Measurements from ENCODE around the gene CADM1. TPM values are rescaled to one million over a fixed set of nuclear protein-coding genes. Genes with fewer than 3 reads are reported as not detected.

Gene CADM1
- total and polyA plus RNA-seq, 2 experiments from 2014 or later = 16.5 to 18.0 TPM

DNA sequence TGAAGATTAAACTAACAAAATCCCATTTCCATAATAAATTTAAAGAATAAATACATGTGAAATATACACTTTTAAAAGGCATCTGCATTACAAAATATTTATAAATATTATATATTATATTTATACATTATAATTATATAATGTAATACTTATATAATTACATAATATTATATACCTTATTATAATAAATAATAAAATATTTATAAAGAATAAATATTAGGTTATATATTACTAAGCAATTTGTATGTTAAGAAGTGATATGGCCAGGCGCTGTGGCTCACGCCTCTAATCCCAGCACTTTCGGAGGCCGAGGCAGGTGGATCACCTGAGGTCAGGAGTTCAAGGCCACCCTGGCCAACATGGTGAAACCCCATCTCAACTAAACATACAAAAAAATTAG, 97.8 kb downstream of the CADM1 start:
- Histone ChIP-seq H3K4me3 (no peak overlapping the region), H3K4me2 (no peak overlapping the region), H3F3A (replicated peaks; ENCODE audit: low read depth) (no peaks in the 10 kb centered on the region), H3K27me3 (ENCODE audit: insufficient read depth) (no peaks in the 10 kb centered on the region), H4K20me1 (replicated peaks; ENCODE audit: insufficient read depth) (no peaks in the 10 kb centered on the region), H3K79me2 (replicated peaks; ENCODE audit: insufficient read depth) (no peaks in the 10 kb centered on the region), H3K36me3 (ENCODE audit: insufficient read depth) (no peaks in the 10 kb centered on the region), H3K9me2 (ENCODE audit: insufficient read depth) (no peaks in the 10 kb centered on the region), H3K27ac (ENCODE audit: low read depth) (no peak overlapping the region), H3K4me1 (ENCODE audit: insufficient read depth) (peaks cover 21% of the 10 kb centered on the region), H2AFZ (no peak overlapping the region)
- DNase-seq (ENCODE audit: low spot score) (no peak), ATAC-seq (no peak)
- H3K27ac Mint-ChIP-seq = no peak overlapping the region
- H3K4me3 Mint-ChIP-seq = no peak overlapping the region
- TF ChIP-seq CREB1 (CRISPR knock-in tag; IDR thresholded peaks at IDR 0.05; ENCODE audit: low read depth) = no peak
- TF ChIP-seq, protein P1, sequence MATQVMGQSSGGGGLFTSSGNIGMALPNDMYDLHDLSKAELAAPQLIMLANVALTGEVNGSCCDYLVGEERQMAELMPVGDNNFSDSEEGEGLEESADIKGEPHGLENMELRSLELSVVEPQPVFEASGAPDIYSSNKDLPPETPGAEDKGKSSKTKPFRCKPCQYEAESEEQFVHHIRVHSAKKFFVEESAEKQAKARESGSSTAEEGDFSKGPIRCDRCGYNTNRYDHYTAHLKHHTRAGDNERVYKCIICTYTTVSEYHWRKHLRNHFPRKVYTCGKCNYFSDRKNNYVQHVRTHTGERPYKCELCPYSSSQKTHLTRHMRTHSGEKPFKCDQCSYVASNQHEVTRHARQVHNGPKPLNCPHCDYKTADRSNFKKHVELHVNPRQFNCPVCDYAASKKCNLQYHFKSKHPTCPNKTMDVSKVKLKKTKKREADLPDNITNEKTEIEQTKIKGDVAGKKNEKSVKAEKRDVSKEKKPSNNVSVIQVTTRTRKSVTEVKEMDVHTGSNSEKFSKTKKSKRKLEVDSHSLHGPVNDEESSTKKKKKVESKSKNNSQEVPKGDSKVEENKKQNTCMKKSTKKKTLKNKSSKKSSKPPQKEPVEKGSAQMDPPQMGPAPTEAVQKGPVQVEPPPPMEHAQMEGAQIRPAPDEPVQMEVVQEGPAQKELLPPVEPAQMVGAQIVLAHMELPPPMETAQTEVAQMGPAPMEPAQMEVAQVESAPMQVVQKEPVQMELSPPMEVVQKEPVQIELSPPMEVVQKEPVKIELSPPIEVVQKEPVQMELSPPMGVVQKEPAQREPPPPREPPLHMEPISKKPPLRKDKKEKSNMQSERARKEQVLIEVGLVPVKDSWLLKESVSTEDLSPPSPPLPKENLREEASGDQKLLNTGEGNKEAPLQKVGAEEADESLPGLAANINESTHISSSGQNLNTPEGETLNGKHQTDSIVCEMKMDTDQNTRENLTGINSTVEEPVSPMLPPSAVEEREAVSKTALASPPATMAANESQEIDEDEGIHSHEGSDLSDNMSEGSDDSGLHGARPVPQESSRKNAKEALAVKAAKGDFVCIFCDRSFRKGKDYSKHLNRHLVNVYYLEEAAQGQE (IDR thresholded peaks at IDR 0.05; ENCODE audit: unreplicated experiment) = no peak
- TF ChIP-seq STAT1 (IDR thresholded peaks at IDR 0.05; ENCODE audit: unreplicated experiment) = no peak
- H3K36me3 Mint-ChIP-seq (ENCODE audit: low read depth) = no peaks in the 10 kb centered on the region
- no peaks in the 10 kb centered on the region for H3K9me3 Mint-ChIP-seq
- peaks cover 2% of the 10 kb centered on the region for H3K27me3 Mint-ChIP-seq (ENCODE audit: insufficient read depth, low read depth, poor library complexity)
- H3K4me1 Mint-ChIP-seq = peaks cover 27% of the 10 kb centered on the region

- no peak for ATAC-seq
- Mint-ChIP-seq H3K9me3 (no peaks in the 10 kb centered on the region), H3K4me3 (no peak overlapping the region), H3K27me3 (ENCODE audit: insufficient read depth, low read depth, poor library complexity) (peaks cover 24% of the 10 kb centered on the region), H3K4me1 (no peaks in the 10 kb centered on the region), H3K27ac (no peak overlapping the region), H3K36me3 (ENCODE audit: low read depth) (no peaks in the 10 kb centered on the region)
- Histone ChIP-seq H3K79me2 (replicated peaks; ENCODE audit: insufficient read depth) (no peaks in the 10 kb centered on the region), H3K4me2 (no peak overlapping the region), H3K27ac (ENCODE audit: low read depth) (no peak overlapping the region), H3F3A (replicated peaks; ENCODE audit: low read depth) (no peaks in the 10 kb centered on the region), H3K4me3 (no peak overlapping the region), H2AFZ (no peak overlapping the region), H3K4me1 (ENCODE audit: insufficient read depth) (no peaks in the 10 kb centered on the region), H4K20me1 (replicated peaks; ENCODE audit: insufficient read depth) (peaks cover 6% of the 10 kb centered on the region; the same call in 1 of the 2 replicates), H3K9me2 (ENCODE audit: insufficient read depth) (no peaks in the 10 kb centered on the region), H3K27me3 (ENCODE audit: insufficient read depth) (peaks cover 60% of the 10 kb centered on the region), H3K36me3 (ENCODE audit: insufficient read depth) (no peaks in the 10 kb centered on the region)
- DNase-seq (ENCODE audit: low spot score) = no peak
- TF ChIP-seq POLR2AphosphoS5 (IDR thresholded peaks at IDR 0.05; ENCODE audit: low read depth) (no peak), JUNB (IDR thresholded peaks at IDR 0.05; ENCODE audit: unreplicated experiment) (no peak), NANOG (IDR thresholded peaks at IDR 0.05; ENCODE audit: borderline replicate concordance) (no peak), EZH2 (IDR thresholded peaks at IDR 0.05; ENCODE audit: low read depth, unreplicated experiment) (no peak), ZNF462 (CRISPR knock-in tag; IDR thresholded peaks at IDR 0.05) (no peak), ZNF331 (CRISPR knock-in tag; IDR thresholded peaks at IDR 0.05; ENCODE audit: low read depth) (no peak), CTCF (conservative IDR thresholded peaks at IDR 0.05; ENCODE audit: low read depth in 2 of 2) (no peak)
Observed at GRCh38 chr11:115398333-115399080, 105.7 kb downstream of the CADM1 start.
